HG03175 (cell line): ENCODE measurements around the gene UBE2Q2.
"Not testable (repeated sequence)": the region's sequence is repeated elsewhere in the genome, so short reads cannot be mapped to it uniquely, and the experiment has no call there.

ENCODE experiments used
- ATAC-seq: cut with Tn5 transposase; IDR thresholded peaks from one replicate; pipeline ENCODE4 v1.9.1; 2021; ENCODE audit warnings: mild to moderate bottlenecking, moderate library complexity; ENCODE audit not compliant: unreplicated experiment

UBE2Q2 gene

DNA sequence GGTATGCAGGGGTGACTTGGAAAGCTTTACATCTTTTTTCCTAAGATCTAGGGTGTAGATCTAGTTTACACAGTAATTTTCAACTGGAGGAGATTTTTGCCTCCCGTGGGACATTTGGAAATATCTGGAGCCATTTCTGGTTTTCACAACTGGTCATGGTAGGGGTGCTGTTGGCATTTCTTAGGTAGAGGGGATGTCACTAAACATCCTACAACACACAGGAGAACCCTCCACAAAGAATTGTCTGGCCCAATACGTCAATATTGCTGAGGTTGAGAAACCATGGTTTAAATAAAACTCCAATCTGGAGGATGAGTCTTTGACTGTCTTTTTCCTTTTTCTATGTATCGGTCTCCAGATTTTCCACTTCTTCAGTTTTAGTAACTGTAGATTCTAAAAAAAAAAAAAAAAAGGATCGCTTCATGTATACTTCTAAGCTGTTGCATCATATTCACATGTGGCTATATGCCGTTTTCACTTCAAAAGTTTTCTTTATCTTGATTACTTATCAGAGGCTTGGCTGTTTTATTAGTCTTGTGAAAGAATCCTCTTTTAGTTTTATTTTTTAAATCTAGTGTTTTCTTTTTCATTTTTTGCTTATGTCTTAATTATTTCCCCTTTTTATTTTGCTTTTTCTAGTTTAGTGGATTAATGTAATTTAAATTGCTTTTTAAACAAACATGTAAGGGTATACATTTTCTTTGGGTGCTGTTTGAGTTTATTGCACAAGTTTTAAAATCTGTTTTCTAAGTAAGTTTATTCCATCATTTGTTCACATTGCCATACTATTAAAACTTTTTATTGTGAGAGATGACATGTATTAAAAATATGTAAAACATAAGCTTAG is 21.2 kb downstream of the UBE2Q2 start:
- no peak for ATAC-seq

DNA sequence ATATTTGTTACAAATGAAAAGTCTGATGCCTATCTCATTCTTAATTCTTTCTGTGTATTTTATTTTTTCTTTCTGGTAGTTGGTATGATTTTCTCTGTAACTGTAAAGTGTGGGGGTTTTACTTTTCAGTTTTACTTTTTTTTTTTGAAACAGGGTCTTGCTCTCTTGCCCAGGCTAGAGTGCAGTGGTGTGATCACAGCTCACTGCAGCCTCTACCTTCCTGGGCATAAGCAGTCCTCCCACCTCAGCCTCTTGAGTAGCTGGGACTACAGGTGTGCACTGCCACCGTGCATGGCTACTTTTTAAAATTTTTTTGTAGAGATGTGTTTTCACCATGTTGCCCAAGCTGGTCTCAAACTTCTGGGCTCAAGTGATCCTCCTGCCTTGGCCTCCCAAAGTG is 22.8 kb downstream of the UBE2Q2 start:
- not testable (repeated sequence) for ATAC-seq

DNA sequence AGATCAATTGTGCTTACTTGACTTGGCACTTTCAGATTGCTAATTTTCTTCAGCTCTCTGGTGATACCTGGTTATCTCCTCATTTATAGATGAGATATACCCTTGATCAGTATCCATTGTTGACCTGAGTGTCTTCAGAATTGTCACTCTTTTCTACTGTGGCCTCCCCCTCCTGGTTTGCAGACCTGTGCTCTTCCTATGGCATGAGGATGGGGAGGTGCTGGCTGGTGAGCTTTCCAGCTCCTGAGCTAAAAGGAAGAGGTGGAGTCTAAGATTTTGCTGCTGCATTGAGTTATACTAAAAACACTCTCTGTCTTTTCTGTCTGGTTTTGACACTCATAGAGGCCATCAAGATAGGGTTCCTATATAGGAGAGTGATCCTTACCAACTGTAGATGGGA is 23.7 kb downstream of the UBE2Q2 start:
- no peak for ATAC-seq

DNA sequence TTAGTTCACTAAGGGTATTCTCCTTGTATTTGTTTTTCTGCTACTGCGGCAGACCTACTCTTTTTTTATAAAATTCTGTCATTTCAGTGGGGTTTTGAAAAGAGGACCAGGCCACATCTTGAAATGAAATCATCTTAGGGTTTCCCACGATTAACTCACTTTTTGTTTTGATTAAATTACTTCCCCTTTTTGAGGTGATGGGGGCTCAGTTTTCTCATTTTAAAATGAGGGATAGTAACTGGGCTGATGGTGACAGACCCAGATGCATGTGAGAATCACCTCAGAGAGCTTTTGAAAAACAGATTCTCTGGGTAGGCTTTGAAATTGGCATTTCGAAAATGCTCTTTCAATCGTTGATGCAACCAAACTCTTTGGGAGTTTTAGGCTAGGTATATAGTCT is 24.2 kb downstream of the UBE2Q2 start:
- no peak for ATAC-seq

DNA sequence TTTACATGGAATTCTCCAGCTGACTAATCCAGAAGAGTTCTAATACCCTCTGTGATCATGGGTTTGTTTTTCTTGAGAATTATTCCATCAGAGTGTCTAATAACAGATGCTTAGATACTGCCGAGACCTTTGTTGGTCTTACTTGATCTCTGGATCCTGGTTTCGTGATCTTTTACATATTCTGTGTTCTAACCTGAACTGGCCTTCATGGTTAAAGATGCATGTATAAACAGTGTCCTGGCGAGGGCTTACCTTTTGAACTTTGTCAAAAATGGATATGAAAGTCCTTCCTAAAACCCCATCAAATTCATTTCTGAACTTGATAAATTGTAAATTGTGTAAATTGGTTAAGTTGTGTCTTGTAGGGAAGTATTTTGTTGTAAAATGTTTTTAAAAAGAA is 24.8 kb downstream of the UBE2Q2 start:
- no peak for ATAC-seq

DNA sequence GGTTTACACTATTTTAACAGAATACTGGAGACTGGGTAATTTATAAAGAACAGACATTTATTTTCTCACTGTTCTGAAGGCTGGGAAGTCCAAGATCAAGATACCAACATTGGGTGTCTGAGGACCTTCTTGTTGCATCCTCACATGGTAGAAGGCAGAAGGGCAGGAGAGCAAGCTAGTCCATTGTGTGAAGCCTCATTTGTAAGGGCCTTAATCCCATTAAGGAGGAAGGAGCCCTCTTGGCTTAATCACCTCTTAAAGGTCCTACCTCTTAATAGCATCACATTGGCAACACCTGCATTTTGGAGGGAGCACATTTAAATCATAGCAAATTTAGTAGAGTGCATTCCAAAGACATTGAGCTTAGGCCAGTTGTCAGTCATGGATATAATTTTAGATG is 26.2 kb downstream of the UBE2Q2 start:
- ATAC-seq, result no peak

DNA sequence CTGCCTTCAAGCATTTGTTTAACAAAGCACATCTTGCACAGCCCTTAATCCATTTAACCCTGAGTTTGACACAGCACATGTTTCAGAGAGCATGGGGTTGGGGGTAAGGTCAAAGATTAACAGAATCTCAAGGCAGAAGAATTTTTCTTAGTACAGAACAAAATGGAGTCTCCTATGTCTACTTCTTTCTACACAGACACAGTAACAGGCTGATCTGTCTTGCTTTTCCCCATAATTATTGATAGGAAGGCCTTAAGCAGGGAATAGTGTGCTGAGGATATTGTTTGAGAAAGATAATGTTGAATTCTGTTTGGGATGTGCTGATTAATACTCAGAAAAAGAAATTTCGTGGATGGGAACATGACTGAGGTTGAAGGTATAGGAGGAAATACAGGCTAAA is 28.3 kb downstream of the UBE2Q2 start:
- ATAC-seq, result not testable (repeated sequence)

DNA sequence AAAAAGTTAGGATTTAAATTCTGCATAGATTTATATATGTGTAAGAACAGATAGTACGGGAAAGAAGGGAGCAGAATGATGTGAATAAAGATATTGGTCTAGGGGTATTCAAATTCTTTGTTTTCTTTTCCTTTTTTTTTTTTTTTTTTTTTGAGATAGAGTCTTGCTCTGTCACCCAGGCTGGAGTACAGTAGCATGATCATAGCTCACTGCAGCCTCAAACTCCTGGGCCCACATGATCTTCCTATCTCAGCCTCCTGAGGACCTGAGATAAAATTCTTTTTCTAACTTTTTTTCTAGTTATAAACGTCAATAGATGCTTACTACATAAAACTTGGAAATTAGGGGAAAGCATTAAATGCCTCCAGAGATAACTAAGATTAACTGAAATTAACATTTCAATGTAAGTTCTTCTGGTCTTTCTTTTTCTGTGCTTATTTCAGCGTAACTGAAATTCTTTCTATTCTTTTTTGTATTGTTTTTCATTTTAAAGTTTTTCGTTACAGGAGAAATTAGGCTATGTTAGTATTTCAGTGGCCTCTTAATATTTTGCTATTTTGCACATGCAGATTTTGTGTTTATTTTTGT is 29.2 kb downstream of the UBE2Q2 start:
- ATAC-seq, result no peak

DNA sequence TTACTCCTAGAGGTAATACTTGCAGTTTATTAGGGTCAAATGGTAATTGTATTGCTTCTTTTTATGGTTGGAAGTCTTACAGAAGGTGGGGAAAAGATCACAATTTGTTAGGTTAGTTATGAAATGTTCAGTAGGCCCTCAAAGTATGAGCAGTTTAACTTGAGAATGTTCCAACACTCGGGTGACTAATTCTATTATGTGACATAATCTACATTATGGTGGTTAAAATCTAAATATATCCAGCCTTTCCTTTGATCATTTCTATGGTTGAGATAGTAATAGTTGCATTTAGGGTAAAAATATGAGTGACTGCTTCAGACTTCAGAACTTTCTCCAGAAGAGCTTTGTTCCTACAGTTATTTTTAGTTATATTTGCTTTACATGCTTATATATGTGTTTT is 40.8 kb downstream of the UBE2Q2 start:
- no peak for ATAC-seq

DNA sequence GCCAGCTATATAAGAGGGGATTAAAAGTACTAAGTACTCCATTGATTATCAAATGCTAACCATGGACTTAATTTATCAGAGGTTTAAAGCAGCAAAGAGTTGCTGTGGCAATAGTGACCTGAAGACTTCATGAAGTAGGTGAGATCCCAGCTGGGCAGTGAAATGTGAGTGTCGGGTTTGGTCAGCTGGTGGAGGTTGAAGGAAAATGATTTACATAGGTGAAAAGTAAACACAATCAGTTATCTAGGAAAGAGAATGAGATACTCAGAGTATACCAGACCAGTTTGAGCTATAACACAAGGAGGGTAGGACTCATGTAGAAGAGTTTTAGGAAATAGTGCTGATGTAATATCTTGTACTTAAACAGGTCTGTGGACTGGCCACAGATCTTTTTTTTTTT is 43.9 kb downstream of the UBE2Q2 start:
- ATAC-seq, result no peak

DNA sequence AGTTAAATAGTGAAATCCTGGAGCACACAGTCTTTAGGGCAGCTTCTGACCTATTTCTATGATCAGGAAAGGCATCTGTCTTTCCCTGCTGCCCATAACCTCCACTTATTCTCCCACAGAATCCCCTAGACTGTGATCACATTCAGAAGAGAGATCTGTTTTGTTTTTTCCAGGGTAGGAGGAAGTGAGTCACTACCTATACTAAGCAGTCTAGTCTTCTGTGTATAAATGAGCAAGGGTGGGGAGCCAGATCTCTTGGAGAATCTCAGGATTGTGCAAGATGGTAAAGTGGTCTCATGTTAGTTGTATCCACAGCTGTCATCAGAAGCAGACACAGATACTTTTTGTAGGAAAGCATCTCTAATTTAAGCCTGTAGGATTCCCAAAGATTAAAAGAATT is 48.6 kb downstream of the UBE2Q2 start:
- no peak for ATAC-seq

DNA sequence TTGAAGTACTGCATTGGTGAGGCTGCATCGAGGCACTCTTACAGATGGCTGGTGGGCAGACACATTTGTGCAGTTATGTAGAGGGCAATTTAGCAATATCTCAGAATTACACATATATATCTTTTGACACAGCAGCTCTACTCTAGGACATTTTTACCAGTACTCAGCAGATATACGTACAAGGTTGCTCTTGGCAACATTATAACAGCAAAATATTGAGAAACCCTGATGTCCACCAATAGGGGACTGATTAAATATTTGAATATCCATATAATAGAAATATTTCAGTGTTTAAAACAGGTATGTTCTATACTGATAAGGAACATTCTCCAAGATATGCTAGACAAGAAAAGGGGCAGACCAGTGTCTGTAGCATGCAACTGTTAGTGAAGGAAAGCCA is 52.5 kb downstream of the UBE2Q2 start:
- ATAC-seq, result no peak

DNA sequence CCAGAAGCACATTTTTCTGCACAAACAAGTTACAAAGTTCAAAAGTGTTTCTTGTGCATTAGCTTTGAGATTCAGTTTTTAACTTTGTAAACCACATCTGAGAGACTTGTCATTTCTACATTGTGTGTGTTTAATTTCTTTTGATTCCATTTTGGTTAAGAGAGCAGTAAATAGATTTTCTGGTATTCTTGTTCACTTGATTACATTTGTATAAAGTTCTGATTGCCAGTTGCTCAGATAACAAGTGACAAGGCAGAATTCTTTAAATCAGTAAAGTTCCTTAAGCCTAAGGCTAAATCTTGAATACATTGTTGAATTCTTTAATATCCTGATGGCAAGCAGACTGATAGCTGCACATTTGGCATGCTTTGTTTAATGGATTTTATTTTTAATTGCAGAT is 57.3 kb downstream of the UBE2Q2 start:
- ATAC-seq, result no peak

DNA sequence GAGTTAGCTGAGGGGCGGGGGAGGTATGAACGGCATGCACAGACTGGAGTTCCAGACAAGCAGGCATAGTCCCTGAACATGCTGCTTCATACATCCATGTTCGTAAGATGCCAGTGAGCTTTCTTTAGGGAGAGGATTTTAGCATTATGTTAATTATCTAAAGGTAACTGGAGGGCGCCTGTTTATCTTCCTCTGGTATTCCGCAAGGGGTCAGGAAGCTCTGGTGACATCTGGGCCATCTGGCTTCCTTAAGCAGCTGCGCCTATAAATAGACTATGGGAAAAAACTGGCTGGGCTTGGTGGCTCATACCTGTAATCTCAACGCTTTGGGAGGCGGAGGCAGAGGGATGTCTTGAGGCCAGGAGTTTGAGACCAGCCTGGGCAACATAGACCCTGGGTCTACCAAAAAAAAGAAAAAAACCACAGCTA is 58.9 kb downstream of the UBE2Q2 start:
- no peak for ATAC-seq

DNA sequence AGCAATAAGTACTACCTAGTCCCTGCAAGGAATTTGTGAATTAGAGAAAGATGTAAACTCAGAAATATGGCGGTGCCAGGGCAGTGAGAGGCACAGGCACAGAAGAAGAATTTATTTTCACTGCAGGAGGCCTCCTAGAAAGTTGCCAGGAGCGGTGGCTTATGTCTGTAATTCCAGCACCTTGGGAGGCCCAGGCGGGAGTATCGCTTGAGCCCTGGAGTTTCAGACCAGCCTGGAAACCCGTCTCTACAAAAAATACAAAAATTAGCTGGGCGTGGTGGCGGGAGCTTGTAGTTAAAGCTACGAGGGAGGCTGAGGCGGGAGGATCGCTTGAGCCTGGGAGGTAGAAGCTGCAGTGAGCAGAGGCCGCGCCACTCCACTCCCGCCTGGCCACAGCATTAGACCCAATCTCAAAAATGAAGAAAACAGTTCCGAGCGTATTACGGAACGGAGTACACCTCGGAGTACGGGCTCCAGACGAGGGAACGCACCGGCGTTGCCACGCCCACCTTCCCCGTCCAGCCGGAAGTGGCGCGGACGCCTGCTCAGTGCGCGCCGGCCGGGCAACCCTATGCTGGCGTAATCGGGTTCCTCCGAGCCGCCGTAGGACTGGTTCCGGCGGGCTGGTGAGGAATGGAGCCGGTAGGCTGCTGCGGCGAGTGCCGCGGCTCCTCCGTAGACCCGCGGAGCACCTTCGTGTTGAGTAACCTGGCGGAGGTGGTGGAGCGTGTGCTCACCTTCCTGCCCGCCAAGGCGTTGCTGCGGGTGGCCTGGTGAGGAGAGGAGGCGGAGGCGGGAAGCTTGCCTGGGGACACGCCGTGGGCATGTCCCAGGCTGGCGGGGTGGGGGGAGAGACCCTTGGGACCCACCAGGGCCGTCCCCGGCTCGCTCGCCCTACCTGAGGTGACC is 60.3 kb downstream of the UBE2Q2 start, which contains the start of gene FBXO22:
Gene FBXO22, plus strand, starts transcription at position 548 of the 909 bp plus-strand sequence. Its CDS starts 86 bp downstream, at position 634.
- peak; percentile 93 for ATAC-seq

DNA sequence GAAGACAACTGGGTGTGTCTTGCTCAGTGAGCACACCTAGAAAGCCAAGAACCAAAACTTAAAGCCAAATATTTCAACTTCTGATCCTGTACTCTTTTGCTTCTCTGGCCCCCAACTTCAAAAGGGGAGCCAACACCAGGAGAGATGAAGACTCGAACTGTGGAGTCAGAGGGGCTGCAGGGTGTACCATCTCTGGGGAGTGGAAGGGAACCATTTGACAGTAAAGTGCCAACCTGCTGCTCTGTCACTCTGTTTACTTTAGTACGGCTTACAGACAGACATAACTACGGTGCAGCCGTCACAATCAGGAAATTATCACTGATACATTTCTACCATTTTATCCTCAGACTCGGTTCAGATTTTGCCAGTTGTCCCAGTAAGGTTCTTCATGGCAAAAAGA is 62.0 kb downstream of the UBE2Q2 start:
- ATAC-seq, result no peak

DNA sequence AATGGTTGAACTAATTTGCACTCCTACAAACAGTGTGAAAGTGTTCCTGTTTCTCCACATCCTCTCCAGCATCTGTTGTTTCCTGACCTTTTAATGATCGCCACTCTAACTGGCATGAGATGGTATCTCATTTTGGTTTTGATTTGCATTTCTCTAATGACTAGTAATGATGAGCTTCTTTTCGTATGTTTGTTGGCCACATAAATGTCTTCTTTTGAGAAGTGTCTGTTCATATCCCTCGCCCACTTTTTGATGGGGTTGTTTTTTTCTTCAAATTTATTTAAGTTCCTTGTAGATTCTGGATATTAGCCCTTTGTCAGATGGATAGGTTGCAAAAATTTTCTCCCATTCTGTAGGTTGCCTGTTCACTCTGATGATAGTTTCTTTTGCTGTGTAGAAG is 67.1 kb downstream of the UBE2Q2 start:
- ATAC-seq, result not testable (repeated sequence)

DNA sequence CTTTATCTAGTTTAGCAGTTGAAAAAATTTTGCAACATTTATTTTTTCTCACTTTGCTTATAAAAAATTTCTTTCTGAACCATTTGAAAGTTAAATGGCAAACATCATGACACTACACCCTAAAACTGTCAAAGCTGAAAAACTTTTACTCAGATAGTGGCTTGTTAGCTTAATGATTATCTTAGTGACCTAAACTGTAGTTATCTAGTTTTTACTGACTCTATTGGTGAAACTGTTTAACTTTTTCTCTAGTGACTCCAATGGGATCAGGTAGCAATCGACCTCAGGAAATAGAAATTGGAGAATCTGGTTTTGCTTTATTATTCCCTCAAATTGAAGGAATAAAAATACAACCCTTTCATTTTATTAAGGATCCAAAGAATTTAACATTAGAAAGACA is 73.7 kb downstream of the UBE2Q2 start:
- ATAC-seq, result no peak

DNA sequence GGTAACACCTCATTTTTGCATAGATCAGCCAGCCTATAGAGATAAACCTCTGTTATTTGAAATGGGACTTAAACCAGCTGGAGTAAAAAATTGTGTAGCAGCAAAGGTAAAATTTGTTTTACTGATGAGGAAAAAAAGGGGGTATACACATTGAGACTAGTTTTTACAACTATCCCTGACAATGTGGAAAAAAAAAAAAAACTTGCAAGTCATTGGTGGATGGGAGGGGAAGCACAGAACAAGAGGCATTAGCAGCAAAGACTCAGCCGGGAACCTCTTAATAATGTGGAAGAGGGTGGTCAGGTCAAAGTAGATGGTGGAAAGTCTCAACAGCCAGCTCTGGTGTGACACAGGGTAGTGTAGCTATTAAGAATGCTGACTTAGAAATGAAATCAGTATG is 74.9 kb downstream of the UBE2Q2 start:
- no peak for ATAC-seq

DNA sequence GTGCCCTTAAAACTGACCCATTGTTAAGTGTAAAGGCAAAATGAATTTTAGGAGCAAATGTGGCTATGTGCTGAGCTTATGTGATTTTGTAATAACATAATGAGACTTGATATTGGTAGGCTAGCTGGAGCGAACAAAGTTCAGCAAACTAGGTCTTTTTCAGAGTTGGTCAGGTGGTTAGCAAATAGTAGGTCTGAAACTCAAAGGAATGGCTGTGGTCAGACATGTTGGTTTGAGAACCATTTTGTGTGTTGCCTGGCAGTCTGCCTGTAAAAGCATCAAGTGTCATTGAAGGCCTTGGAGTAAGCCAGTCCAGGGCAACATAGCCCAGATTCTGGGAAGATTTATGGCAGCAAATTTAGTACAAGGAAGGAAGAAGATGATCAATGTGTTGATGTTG is 76.8 kb downstream of the UBE2Q2 start:
- no peak for ATAC-seq
